Upper lobe of left lung (tissue), 6 donors: Measurements from ENCODE around the gene APMAP. TPM values are rescaled to one million over a fixed set of nuclear protein-coding genes. Genes with fewer than 3 reads are reported as not detected.

Source experiments
- ATAC-seq, 2 donors: fragments of 200-7000 bp; cut with Tn5 transposase; one replicate each; pipeline ENCODE4 v1.9.1; 2022; ENCODE audit warnings: mild to moderate bottlenecking in 2 of 2, moderate library complexity in 2 of 2; ENCODE audit not compliant: low FRiP score in 2 of 2
- DNase-seq, 2 donors: peaks; one replicate each; pipeline ENCODE4 v3.0.0-alpha.2; 2019 to 2020
- H3K27ac ChIP-seq, 4 donors: fragments of 200-600 bp; sonication (generic); one replicate each; pipeline ENCODE4 v1.5.1; 2016 to 2019
- H3K27me3 ChIP-seq, 4 donors: fragments of 200-600 bp; sonication (generic); one replicate each; pipeline ENCODE4 v1.5.1; 2017 to 2019
- H3K36me3 ChIP-seq, 4 donors: fragments of 200-600 bp; sonication (generic); one replicate each; pipeline ENCODE4 v1.5.1; 2016 to 2019
- H3K4me1 ChIP-seq, 4 donors: fragments of 200-600 bp; sonication (generic); one replicate each; pipeline ENCODE4 v1.5.1; 2018 to 2019
- H3K4me3 ChIP-seq, 4 donors: fragments of 200-600 bp; sonication (generic); one replicate each; pipeline ENCODE4 v1.5.1; 2017 to 2019; ENCODE audit warnings: mild to moderate bottlenecking in 2 of 4, moderate library complexity in 1 of 4
- H3K9me3 ChIP-seq, 4 donors: fragments of 200-600 bp; sonication (generic); one replicate each; pipeline ENCODE4 v1.5.1; 2018 to 2019
- EP300 ChIP-seq, 4 donors: sonication (generic); formaldehyde crosslinking; IDR thresholded peaks; one replicate each; pipeline ENCODE4 v1.5.1; 2017; ENCODE audit warnings: antibody characterized with exemption in 4 of 4, control low read depth in 2 of 4
- POLR2A ChIP-seq, 4 donors: fragments of 450-650 bp; IDR thresholded peaks; one replicate each; pipeline ENCODE4 v1.5.1; 2016 to 2017; ENCODE audit warnings: antibody characterized with exemption in 4 of 4, mild to moderate bottlenecking in 2 of 4
- POLR2AphosphoS5 ChIP-seq, 2 donors: sonication (generic); formaldehyde crosslinking; IDR thresholded peaks; one replicate each; pipeline ENCODE4 v1.5.1; 2017; ENCODE audit warnings: antibody characterized with exemption in 2 of 2
- WGBS, 2 donors: methylation state at CpG; one replicate each; pipeline ENCODE4 v1.1.5; 2017 to 2018; 5-methylcytosine and 5-hydroxymethylcytosine counted together
- total RNA-seq, 6 donors: library from RNA; depleted of rRNA in 4 of 6; stranded (reverse); fragments of >200 nt in 4 of 6; gene quantifications; one replicate each; pipeline versions ENCODE4 v1.1.0 to v1.2.1, GENCODE V29; 2016 to 2021
- TF ChIP-seq, protein P1 (sequence below), 6 experiments: fragments of 450-650 bp in 4 of 6; fragments of 200-600 bp in 2 of 6; sonication (generic) in 2 of 6; IDR thresholded peaks; one replicate each; pipeline ENCODE4 v1.5.1; 2016 to 2019; ENCODE audit warnings: antibody characterized with exemption in 6 of 6
- donor health status: DM: no; HTN: no; CAD: no; lungs with moderate emphysema.
- donor health status: DM: no; HTN: yes; CAD: no; lungs with severe emphysema.

APMAP gene
- total RNA-seq, 6 donors from 2014 or later, result 31.4 to 80.1 (median 55.5) TPM

GRCh38 chr20:25021336-25021735 is 28.8 kb upstream of the APMAP start:
- ATAC-seq, result no peak
- no peaks in the 10 kb centered on the region for H3K27me3 ChIP-seq
- peaks cover 0 to 38% (median 18%) of the 10 kb centered on the region in 4 donors for H3K36me3 ChIP-seq
- H3K9me3 ChIP-seq, result no peaks in the 10 kb centered on the region
- no peak overlapping the region for H3K4me3 ChIP-seq
- TF ChIP-seq POLR2AphosphoS5 (IDR thresholded peaks at IDR 0.05) (no peak), EP300 (IDR thresholded peaks at IDR 0.05) (no peak), POLR2A (IDR thresholded peaks at IDR 0.05) (no peak)
- TF ChIP-seq, protein P1, sequence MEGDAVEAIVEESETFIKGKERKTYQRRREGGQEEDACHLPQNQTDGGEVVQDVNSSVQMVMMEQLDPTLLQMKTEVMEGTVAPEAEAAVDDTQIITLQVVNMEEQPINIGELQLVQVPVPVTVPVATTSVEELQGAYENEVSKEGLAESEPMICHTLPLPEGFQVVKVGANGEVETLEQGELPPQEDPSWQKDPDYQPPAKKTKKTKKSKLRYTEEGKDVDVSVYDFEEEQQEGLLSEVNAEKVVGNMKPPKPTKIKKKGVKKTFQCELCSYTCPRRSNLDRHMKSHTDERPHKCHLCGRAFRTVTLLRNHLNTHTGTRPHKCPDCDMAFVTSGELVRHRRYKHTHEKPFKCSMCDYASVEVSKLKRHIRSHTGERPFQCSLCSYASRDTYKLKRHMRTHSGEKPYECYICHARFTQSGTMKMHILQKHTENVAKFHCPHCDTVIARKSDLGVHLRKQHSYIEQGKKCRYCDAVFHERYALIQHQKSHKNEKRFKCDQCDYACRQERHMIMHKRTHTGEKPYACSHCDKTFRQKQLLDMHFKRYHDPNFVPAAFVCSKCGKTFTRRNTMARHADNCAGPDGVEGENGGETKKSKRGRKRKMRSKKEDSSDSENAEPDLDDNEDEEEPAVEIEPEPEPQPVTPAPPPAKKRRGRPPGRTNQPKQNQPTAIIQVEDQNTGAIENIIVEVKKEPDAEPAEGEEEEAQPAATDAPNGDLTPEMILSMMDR (IDR thresholded peaks at IDR 0.05), result no peak
- whole genome bisulfite sequencing, 2 donors, result 97 to 100% methylated on average over 5 to 6 of the region's 6 CpGs
- peak in 1 of 2 donors; percentile 15 for DNase-seq
- no peak overlapping the region for H3K27ac ChIP-seq
- H3K4me1 ChIP-seq, result peaks cover 5 to 37% (median 26%) of the 10 kb centered on the region in 4 donors

- WGBS, 2 donors, result 87 to 96% methylated on average over 3 to 6 of the region's 6 CpGs
- no peak for TF ChIP-seq POLR2A (IDR thresholded peaks at IDR 0.05)
- no peak for TF ChIP-seq POLR2AphosphoS5 (IDR thresholded peaks at IDR 0.05)
- TF ChIP-seq, protein P1 (IDR thresholded peaks at IDR 0.05), result no peak
- TF ChIP-seq EP300 (IDR thresholded peaks at IDR 0.05), result no peak
- Histone ChIP-seq H3K27ac (no peak overlapping the region), H3K9me3 (no peaks in the 10 kb centered on the region), H3K27me3 (no peaks in the 10 kb centered on the region), H3K4me1 (peaks cover 5 to 38% (median 26%) of the 10 kb centered on the region in 4 donors), H3K36me3 (peaks cover 0 to 40% (median 18%) of the 10 kb centered on the region in 4 donors), H3K4me3 (no peak overlapping the region)
- DNase-seq (peak in 1 of 2 donors; percentile 18), ATAC-seq (no peak)
Observed at GRCh38 chr20:25020901-25021301, 28.4 kb upstream of the APMAP start.

- Histone ChIP-seq H3K27ac (peak overlapping the region in 1 of 4 donors; percentile 5), H3K27me3 (no peaks in the 10 kb centered on the region), H3K36me3 (peaks cover 0 to 40% (median 17%) of the 10 kb centered on the region in 4 donors), H3K4me1 (peaks cover 5 to 38% (median 26%) of the 10 kb centered on the region in 4 donors), H3K4me3 (no peak overlapping the region), H3K9me3 (no peaks in the 10 kb centered on the region)
- TF ChIP-seq, protein P1 (IDR thresholded peaks at IDR 0.05), result no peak
- ATAC-seq, result no peak
- DNase-seq, result peak in 1 of 2 donors; percentile 11
- WGBS, 2 donors, result 94 to 100% methylated on average over 3 to 4 of the region's 5 CpGs
Observed at GRCh38 chr20:25020345-25020744, 27.8 kb upstream of the APMAP start.

- Histone ChIP-seq H3K9me3 (no peaks in the 10 kb centered on the region), H3K36me3 (peaks cover 3 to 45% (median 18%) of the 10 kb centered on the region in 4 donors), H3K27me3 (no peaks in the 10 kb centered on the region), H3K4me3 (no peak overlapping the region), H3K4me1 (peaks cover 5 to 38% (median 26%) of the 10 kb centered on the region in 4 donors), H3K27ac (peak overlapping the region in 1 of 4 donors; percentile 30)
- no peak for TF ChIP-seq POLR2AphosphoS5 (IDR thresholded peaks at IDR 0.05)
- TF ChIP-seq, protein P1 (IDR thresholded peaks at IDR 0.05), result no peak
- no peak for TF ChIP-seq EP300 (IDR thresholded peaks at IDR 0.05)
- no peak for TF ChIP-seq POLR2A (IDR thresholded peaks at IDR 0.05)
- 75 to 77% methylated on average over 8 to 16 of the region's 16 CpGs for WGBS, 2 donors
- no peak for ATAC-seq
- peak in 1 of 2 donors; percentile 42 for DNase-seq
Observed at GRCh38 chr20:25019381-25020155, 27.0 kb upstream of the APMAP start.
